MCF 10A (cell line): ENCODE results near the gene WASF2. TPM values are rescaled to one million over a fixed set of nuclear protein-coding genes. Genes with fewer than 3 reads are reported as not detected.
"Not testable (repeated sequence)": the region's sequence is repeated elsewhere in the genome, so short reads cannot be mapped to it uniquely, and the experiment has no call there.

Source experiments
- BruUV-seq: library from RNA; stranded (reverse); fragments of 400-500 nt; replicated peaks from 2 replicates; lab custom pipeline; 2021; lab: Mats Ljungman, UMichigan
- CTCF ChIA-PET: fragments of 300-600 bp; sonication (Branson Sonifier 250); formaldehyde crosslinking; extraction: SDS; loops from one replicate; lab custom pipeline; 2021; ENCODE audit warnings: antibody characterized with exemption, inconsistent platforms; lab: Yijun Ruan, JAX
- POLR2A ChIA-PET: fragments of 300-600, 350-650 bp; sonication (Branson Sonifier 250); formaldehyde crosslinking; extraction: SDS; loops from one replicate; lab custom pipeline; 2020; ENCODE audit warnings: antibody characterized with exemption, inconsistent platforms; lab: Yijun Ruan, JAX
- DNase-seq: peaks from one replicate; pipeline ENCODE4 v3.0.0-alpha.2; 2018; ENCODE audit not compliant: unreplicated experiment
- H3K27ac Mint-ChIP-seq: one replicate; pipeline ENCODE4 v1.8.0; 2022; ENCODE audit warnings: mild to moderate bottlenecking, low read depth, mixed read lengths; ENCODE audit not compliant: unreplicated experiment
- H3K27me3 Mint-ChIP-seq: one replicate; pipeline ENCODE4 v1.8.0; 2022; ENCODE audit warnings: mixed read lengths; ENCODE audit not compliant: insufficient read depth, unreplicated experiment
- H3K36me3 Mint-ChIP-seq: one replicate; pipeline ENCODE4 v1.8.0; 2022; ENCODE audit warnings: mild to moderate bottlenecking, moderate library complexity, mixed read lengths; ENCODE audit not compliant: insufficient read depth, unreplicated experiment
- H3K4me1 Mint-ChIP-seq: one replicate; pipeline ENCODE4 v1.8.0; 2022; ENCODE audit warnings: mixed read lengths; ENCODE audit not compliant: insufficient read depth, unreplicated experiment
- H3K4me3 Mint-ChIP-seq: one replicate; pipeline ENCODE4 v1.8.0; 2022; ENCODE audit warnings: mild to moderate bottlenecking, moderate library complexity, mixed read lengths; ENCODE audit not compliant: unreplicated experiment
- H3K9me3 Mint-ChIP-seq: one replicate; pipeline ENCODE4 v1.8.0; 2022; ENCODE audit warnings: mixed read lengths; ENCODE audit not compliant: unreplicated experiment
- CTCF ChIP-seq: fragments of 200-600 bp; IDR thresholded peaks from one replicate; pipeline ENCODE4 v1.8.0; 2022; ENCODE audit warnings: antibody characterized with exemption, mild to moderate bottlenecking; ENCODE audit not compliant: unreplicated experiment
- intact Hi-C: fragments of 100-400 bp; cut with micrococcal nuclease; formaldehyde crosslinking; loops from 2 replicates; pipeline ENCODE4 v1.14.1; 2022
- total RNA-seq: library from RNA; stranded (reverse); gene quantifications from 2 replicates; pipeline ENCODE4 v1.2.3, GENCODE V29; 2022

The WASF2 gene
- total RNA-seq, 1 experiment from 2014 or later, result 131 TPM

- H3K4me3 Mint-ChIP-seq, result no peak overlapping the region
- H3K36me3 Mint-ChIP-seq, result peaks cover 37% of the 10 kb centered on the region
- no peak for TF ChIP-seq CTCF
- ChIA-PET CTCF (no interaction called here), POLR2A (interaction anchor here (1.1 to 1.2 kb wide), 2 partner anchors 13 to 20 kb away, joined by 3 read pairs; no protein-coding TSS in a partner anchor)
- no peaks in the 10 kb centered on the region for H3K27me3 Mint-ChIP-seq
- no TSS peak for BruUV-seq
- intact Hi-C loops, result no loop called here
- H3K27ac Mint-ChIP-seq, result no peak overlapping the region
- DNase-seq, result no peak
- peaks cover 24% of the 10 kb centered on the region for H3K4me1 Mint-ChIP-seq
- no peaks in the 10 kb centered on the region for H3K9me3 Mint-ChIP-seq
These were observed 18.5 kb downstream of the WASF2 start for GRCh38 chr1:27471477-27471876.

DNA sequence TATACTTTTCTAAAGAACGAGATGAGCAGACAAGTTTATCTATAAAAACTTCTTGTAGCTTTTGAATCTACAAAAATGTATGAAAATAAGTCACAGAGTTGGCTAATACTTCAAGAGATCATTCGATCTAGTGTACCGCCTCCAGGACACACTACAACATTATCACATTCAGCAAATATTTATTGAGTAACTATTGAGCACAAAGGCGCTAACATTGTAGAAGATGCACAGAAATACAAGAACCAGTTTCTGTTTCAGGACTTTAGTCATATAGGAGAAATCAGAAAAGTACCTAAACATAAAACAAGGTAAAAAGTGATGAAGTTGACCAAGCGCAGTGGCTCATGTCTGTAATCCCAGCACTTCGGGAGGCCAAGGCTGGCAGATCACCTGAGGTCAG lies 20.6 kb downstream of the WASF2 start:
- no peak overlapping the region for H3K27ac Mint-ChIP-seq
- ChIA-PET CTCF (interaction anchor here (1.0 kb wide), 2 partner anchors 138 to 139 kb away, joined by 3 to 4 read pairs; no protein-coding TSS in a partner anchor), POLR2A (interaction anchor here (1.6 kb wide), 1 partner anchor 13 kb away, joined by 4 read pairs; no protein-coding TSS in a partner anchor)
- H3K9me3 Mint-ChIP-seq, result no peaks in the 10 kb centered on the region
- TF ChIP-seq CTCF, result no peak
- no peak overlapping the region for H3K4me3 Mint-ChIP-seq
- no TSS peak for BruUV-seq
- H3K4me1 Mint-ChIP-seq, result peaks cover 18% of the 10 kb centered on the region
- H3K27me3 Mint-ChIP-seq, result no peaks in the 10 kb centered on the region
- peaks cover 39% of the 10 kb centered on the region for H3K36me3 Mint-ChIP-seq
- no peak for DNase-seq
- intact Hi-C loops, result no loop called here

- H3K27me3 Mint-ChIP-seq, H3K9me3 Mint-ChIP-seq, BruUV-seq, H3K4me3 Mint-ChIP-seq, DNase-seq, intact Hi-C loops: not testable (repeated sequence)
- CTCF ChIA-PET, result interaction anchor here (0.6 to 1.0 kb wide), 3 partner anchors 138 to 501 kb away, joined by 3 to 4 read pairs (median 3); no protein-coding TSS in a partner anchor
- peaks cover 39% of the 10 kb centered on the region for H3K36me3 Mint-ChIP-seq
- H3K27ac Mint-ChIP-seq, result peak overlapping the region; percentile 31
- POLR2A ChIA-PET, result interaction anchor here (0.8 to 1.9 kb wide), 4 partner anchors 11 to 22 kb away, joined by 3 to 8 read pairs (median 4); partner anchors contain the start of gene WASF2
- peaks cover 10% of the 10 kb centered on the region for H3K4me1 Mint-ChIP-seq
These were observed 21.6 kb downstream of the WASF2 start for GRCh38 chr1:27468378-27468777.

- Mint-ChIP-seq H3K36me3 (peaks cover 35% of the 10 kb centered on the region), H3K27me3 (no peaks in the 10 kb centered on the region), H3K4me3 (no peak overlapping the region), H3K27ac (no peak overlapping the region), H3K9me3 (no peaks in the 10 kb centered on the region), H3K4me1 (peaks cover 5% of the 10 kb centered on the region)
- ChIA-PET CTCF (interaction anchor here (0.7 to 1.5 kb wide), 9 partner anchors 7 to 432 kb away, joined by 3 to 4 read pairs (median 3); no protein-coding TSS in a partner anchor), POLR2A (interaction anchor here (0.6 to 1.6 kb wide), 12 partner anchors 9 to 110 kb away, joined by 3 to 6 read pairs (median 3); partner anchors contain the start of gene WASF2)
- no peak for TF ChIP-seq CTCF
- intact Hi-C loops, result no loop called here
- BruUV-seq, result no TSS peak
- DNase-seq, result no peak
These were observed 24.9 kb downstream of the WASF2 start for GRCh38 chr1:27464926-27465647.

DNA sequence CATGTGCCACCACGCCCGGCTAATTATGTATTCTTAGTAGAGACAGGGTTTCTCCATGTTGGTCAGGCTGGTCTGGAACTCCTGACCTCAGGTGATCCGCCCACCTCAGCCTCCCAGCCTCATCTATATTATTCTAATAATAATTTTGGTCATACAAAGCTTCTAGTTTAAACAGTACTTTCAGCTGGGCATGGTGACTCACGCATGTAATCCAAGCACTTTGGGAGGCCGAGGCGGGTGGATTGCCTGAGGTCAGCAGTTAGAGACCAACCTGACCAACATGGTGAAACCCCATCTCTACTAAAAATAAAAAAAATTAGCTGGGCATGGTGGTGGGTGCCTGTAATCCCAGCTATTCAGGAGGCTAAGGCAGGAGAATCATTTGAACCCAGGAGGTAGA lies 26.1 kb downstream of the WASF2 start:
- intact Hi-C loops, H3K4me1 Mint-ChIP-seq, H3K4me3 Mint-ChIP-seq, BruUV-seq, H3K9me3 Mint-ChIP-seq, H3K27ac Mint-ChIP-seq, H3K27me3 Mint-ChIP-seq: not testable (repeated sequence)
- peaks cover 34% of the 10 kb centered on the region for H3K36me3 Mint-ChIP-seq
- POLR2A ChIA-PET, result interaction anchor here (0.9 to 1.6 kb wide), 7 partner anchors 8 to 38 kb away, joined by 3 to 6 read pairs (median 3); partner anchors contain the start of gene WASF2
- CTCF ChIA-PET, result interaction anchor here (0.6 to 1.0 kb wide), 2 partner anchors 8 to 187 kb away, joined by 4 read pairs; no protein-coding TSS in a partner anchor
- peak; percentile 45 for DNase-seq

GRCh38 chr1:27458521-27458920 lies 31.4 kb downstream of the WASF2 start:
- BruUV-seq, H3K4me1 Mint-ChIP-seq, H3K9me3 Mint-ChIP-seq, intact Hi-C loops, CTCF ChIA-PET, H3K4me3 Mint-ChIP-seq, DNase-seq, H3K27me3 Mint-ChIP-seq, H3K27ac Mint-ChIP-seq: not testable (repeated sequence)
- H3K36me3 Mint-ChIP-seq, result peaks cover 27% of the 10 kb centered on the region
- POLR2A ChIA-PET, result interaction anchor here (0.6 to 0.7 kb wide), 2 partner anchors 13 to 224 kb away, joined by 3 read pairs; partner anchors contain the start of gene WDTC1
